WTC11 (cell line): ENCODE results near the gene RPAIN.

ENCODE experiments used
- ATF1 ChIP-seq: sonication (generic); formaldehyde crosslinking; IDR thresholded peaks from 2 replicates; pipeline ENCODE4 v1.8.1; 2023; ENCODE audit warnings: mild to moderate bottlenecking, moderate library complexity, missing genetic modification reagents
- STAT6 ChIP-seq: sonication (generic); formaldehyde crosslinking; conservative IDR thresholded peaks from 2 replicates; pipeline ENCODE4 v1.8.1; 2023; ENCODE audit warnings: mild to moderate bottlenecking, low read depth, missing genetic modification reagents, moderate library complexity
- TF ChIP-seq, protein P1 (sequence below): fragments of 200-600 bp; IDR thresholded peaks from 2 replicates; pipeline ENCODE4 v1.8.0; 2022; ENCODE audit warnings: antibody characterized with exemption

DNA sequence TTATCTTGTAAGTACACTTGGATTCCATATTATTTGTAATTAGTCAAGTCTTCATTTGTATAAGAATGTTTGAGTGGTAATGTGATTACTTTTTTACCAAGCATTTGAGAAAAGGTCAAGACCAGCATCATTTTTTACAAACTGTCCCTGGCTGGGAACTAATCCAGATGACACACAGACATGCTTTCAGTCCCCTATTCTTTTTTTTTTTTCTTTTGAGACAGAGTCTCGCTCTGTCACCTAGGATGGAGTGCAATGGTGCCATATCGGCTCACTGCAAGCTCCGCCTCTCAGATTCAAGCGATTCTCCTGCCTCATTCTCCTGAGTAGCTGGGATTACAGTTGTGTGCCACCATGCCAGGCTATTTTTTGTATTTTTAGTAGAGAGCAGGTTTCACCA, 61.5 kb downstream of the RPAIN start:
- TF ChIP-seq ATF1 (CRISPR knock-in tag) (no peak), STAT6 (no peak)
- TF ChIP-seq, protein P1, sequence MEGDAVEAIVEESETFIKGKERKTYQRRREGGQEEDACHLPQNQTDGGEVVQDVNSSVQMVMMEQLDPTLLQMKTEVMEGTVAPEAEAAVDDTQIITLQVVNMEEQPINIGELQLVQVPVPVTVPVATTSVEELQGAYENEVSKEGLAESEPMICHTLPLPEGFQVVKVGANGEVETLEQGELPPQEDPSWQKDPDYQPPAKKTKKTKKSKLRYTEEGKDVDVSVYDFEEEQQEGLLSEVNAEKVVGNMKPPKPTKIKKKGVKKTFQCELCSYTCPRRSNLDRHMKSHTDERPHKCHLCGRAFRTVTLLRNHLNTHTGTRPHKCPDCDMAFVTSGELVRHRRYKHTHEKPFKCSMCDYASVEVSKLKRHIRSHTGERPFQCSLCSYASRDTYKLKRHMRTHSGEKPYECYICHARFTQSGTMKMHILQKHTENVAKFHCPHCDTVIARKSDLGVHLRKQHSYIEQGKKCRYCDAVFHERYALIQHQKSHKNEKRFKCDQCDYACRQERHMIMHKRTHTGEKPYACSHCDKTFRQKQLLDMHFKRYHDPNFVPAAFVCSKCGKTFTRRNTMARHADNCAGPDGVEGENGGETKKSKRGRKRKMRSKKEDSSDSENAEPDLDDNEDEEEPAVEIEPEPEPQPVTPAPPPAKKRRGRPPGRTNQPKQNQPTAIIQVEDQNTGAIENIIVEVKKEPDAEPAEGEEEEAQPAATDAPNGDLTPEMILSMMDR: no peak
